ENCODE measurements around the gene DMRTA1.

DNA sequence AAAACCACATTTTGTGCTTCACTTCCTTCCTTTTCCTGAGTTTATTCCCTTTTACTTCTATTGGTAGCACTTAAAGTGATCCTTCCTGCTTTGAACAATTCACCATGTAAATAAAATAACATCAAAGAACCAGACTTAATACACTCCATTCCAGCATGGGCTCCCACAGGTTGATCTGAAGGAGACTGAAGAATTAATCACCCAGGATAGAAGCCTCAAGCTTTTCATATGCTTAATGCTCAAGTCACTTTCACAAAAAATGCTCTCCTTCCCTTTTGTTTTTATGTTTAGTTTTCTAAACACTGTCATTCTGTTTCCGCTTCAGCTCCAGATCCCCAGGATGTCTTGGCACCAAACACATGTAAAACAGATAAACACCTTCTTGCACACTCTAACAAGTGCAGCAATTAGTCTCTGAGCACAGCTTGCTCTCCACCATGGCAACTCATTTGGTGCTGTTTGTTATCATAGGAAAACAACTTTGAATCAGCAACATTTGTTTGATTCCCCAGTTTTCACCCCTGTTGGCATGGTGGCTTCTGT is 37.0 kb downstream of the DMRTA1 start:
- TF ChIP-seq ISL1 (CRISPR knock-in tag; IDR thresholded peaks at IDR 0.05) (no peak), RARB (CRISPR knock-in tag; IDR thresholded peaks at IDR 0.05) (no peak), ZNF70 (CRISPR knock-in tag; IDR thresholded peaks at IDR 0.05) (no peak), ZFP3 (CRISPR knock-in tag; IDR thresholded peaks at IDR 0.05) (no peak), ZNF8 (CRISPR knock-in tag; IDR thresholded peaks at IDR 0.05) (no peak), GLIS3 (CRISPR knock-in tag; IDR thresholded peaks at IDR 0.05) (no peak)
- TF ChIP-seq, protein P1, sequence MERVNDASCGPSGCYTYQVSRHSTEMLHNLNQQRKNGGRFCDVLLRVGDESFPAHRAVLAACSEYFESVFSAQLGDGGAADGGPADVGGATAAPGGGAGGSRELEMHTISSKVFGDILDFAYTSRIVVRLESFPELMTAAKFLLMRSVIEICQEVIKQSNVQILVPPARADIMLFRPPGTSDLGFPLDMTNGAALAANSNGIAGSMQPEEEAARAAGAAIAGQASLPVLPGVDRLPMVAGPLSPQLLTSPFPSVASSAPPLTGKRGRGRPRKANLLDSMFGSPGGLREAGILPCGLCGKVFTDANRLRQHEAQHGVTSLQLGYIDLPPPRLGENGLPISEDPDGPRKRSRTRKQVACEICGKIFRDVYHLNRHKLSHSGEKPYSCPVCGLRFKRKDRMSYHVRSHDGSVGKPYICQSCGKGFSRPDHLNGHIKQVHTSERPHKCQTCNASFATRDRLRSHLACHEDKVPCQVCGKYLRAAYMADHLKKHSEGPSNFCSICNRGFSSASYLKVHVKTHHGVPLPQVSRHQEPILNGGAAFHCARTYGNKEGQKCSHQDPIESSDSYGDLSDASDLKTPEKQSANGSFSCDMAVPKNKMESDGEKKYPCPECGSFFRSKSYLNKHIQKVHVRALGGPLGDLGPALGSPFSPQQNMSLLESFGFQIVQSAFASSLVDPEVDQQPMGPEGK (CRISPR knock-in tag; IDR thresholded peaks at IDR 0.05; ENCODE audit: borderline replicate concordance), result no peak
